WTC11 (cell line): ENCODE data around the gene CMC2. TPM values are rescaled to one million over a fixed set of nuclear protein-coding genes. Genes with fewer than 3 reads are reported as not detected.

Experiments used
- ATAC-seq: fragments of 200-7000 bp; cut with Tn5 transposase; 2 replicates; pipeline ENCODE4 v1.10.0; 2021; ENCODE audit warnings: mild to moderate bottlenecking, moderate library complexity
- CTCF ChIA-PET: fragments of 300-600 bp; sonication (Branson Sonifier 250); formaldehyde crosslinking; loops from one replicate; lab custom pipeline; 2021; ENCODE audit warnings: antibody characterized with exemption; lab: Charles Lee
- POLR2A ChIA-PET: fragments of 350-600 bp; sonication (Branson Sonifier 250); formaldehyde crosslinking; loops from one replicate; lab custom pipeline; 2021; ENCODE audit warnings: antibody characterized with exemption; lab: Charles Lee
- DNase-seq: peaks from one replicate; pipeline ENCODE4 v3.0.0; 2021; ENCODE audit warnings: low spot score
- H3K27ac Mint-ChIP-seq: 2 replicates; pipeline ENCODE4 v1.8.0; 2021; ENCODE audit warnings: mixed read lengths
- H3K27me3 Mint-ChIP-seq: 2 replicates; pipeline ENCODE4 v1.8.0; 2021; ENCODE audit warnings: low read depth, mild to moderate bottlenecking, moderate library complexity, mixed read lengths
- H3K36me3 Mint-ChIP-seq: 2 replicates; pipeline ENCODE4 v1.8.0; 2021; ENCODE audit warnings: mixed read lengths
- H3K4me1 Mint-ChIP-seq: 2 replicates; pipeline ENCODE4 v1.8.0; 2022; ENCODE audit warnings: mixed read lengths
- H3K4me3 Mint-ChIP-seq: 2 replicates; pipeline ENCODE4 v1.8.0; 2021; ENCODE audit warnings: mild to moderate bottlenecking, moderate library complexity, mixed read lengths
- H3K9me3 Mint-ChIP-seq: 2 replicates; pipeline ENCODE4 v1.8.0; 2021; ENCODE audit warnings: mixed read lengths
- ARID4B ChIP-seq: sonication (generic); formaldehyde crosslinking; IDR thresholded peaks from 2 replicates; pipeline ENCODE4 v1.8.0; 2023; ENCODE audit warnings: missing genetic modification reagents, mild to moderate bottlenecking, borderline replicate concordance
- ATF1 ChIP-seq: sonication (generic); formaldehyde crosslinking; IDR thresholded peaks from 2 replicates; pipeline ENCODE4 v1.8.1; 2023; ENCODE audit warnings: mild to moderate bottlenecking, moderate library complexity, missing genetic modification reagents
- ATF2 ChIP-seq: sonication (generic); formaldehyde crosslinking; IDR thresholded peaks from 2 replicates; pipeline ENCODE4 v1.8.1; 2022; ENCODE audit warnings: low read depth, missing genetic modification reagents, borderline replicate concordance
- ATF3 ChIP-seq: sonication (generic); formaldehyde crosslinking; conservative IDR thresholded peaks from 2 replicates; pipeline ENCODE4 v1.8.1; 2022; ENCODE audit warnings: mild to moderate bottlenecking, missing genetic modification reagents
- CREM ChIP-seq: sonication (generic); formaldehyde crosslinking; IDR thresholded peaks from 2 replicates; pipeline ENCODE4 v1.8.1; 2022; ENCODE audit warnings: mild to moderate bottlenecking, missing genetic modification reagents, moderate library complexity
- E2F1 ChIP-seq: sonication (generic); formaldehyde crosslinking; IDR thresholded peaks from 2 replicates; pipeline ENCODE4 v1.8.0; 2022; ENCODE audit warnings: mild to moderate bottlenecking, missing genetic modification reagents
- GABPB1 ChIP-seq: sonication (generic); formaldehyde crosslinking; IDR thresholded peaks from 2 replicates; pipeline ENCODE4 v1.8.1; 2023; ENCODE audit warnings: mild to moderate bottlenecking, missing genetic modification reagents
- JUN ChIP-seq: sonication (generic); formaldehyde crosslinking; IDR thresholded peaks from 2 replicates; pipeline ENCODE4 v1.8.0; 2023; ENCODE audit warnings: mild to moderate bottlenecking, missing genetic modification reagents
- KAT7 ChIP-seq: sonication (generic); formaldehyde crosslinking; IDR thresholded peaks from 2 replicates; pipeline ENCODE4 v1.8.1; 2023; ENCODE audit warnings: missing genetic modification reagents, mild to moderate bottlenecking, borderline replicate concordance
- NFATC4 ChIP-seq: fragments of 250-450 bp; sonication (Bioruptor Pico); IDR thresholded peaks from 2 replicates; pipeline ENCODE4 v1.9.0; 2021; ENCODE audit warnings: mild to moderate bottlenecking
- NFE2L1 ChIP-seq: sonication (generic); formaldehyde crosslinking; IDR thresholded peaks from 2 replicates; pipeline ENCODE4 v1.8.1; 2023; ENCODE audit warnings: missing genetic modification reagents
- PRRX2 ChIP-seq: fragments of 250-450 bp; sonication (Bioruptor Pico); IDR thresholded peaks from 2 replicates; pipeline ENCODE4 v1.8.0; 2021; ENCODE audit warnings: mild to moderate bottlenecking
- RORB ChIP-seq: fragments of 250-450 bp; sonication (Bioruptor Pico); IDR thresholded peaks from 2 replicates; pipeline ENCODE4 v1.9.0; 2021; ENCODE audit warnings: mild to moderate bottlenecking
- TEAD1 ChIP-seq: sonication (generic); formaldehyde crosslinking; IDR thresholded peaks from 2 replicates; pipeline ENCODE4 v1.8.0; 2022; ENCODE audit warnings: mild to moderate bottlenecking, missing genetic modification reagents
- USF2 ChIP-seq: sonication (generic); formaldehyde crosslinking; IDR thresholded peaks from 2 replicates; pipeline ENCODE4 v1.8.1; 2023; ENCODE audit warnings: mild to moderate bottlenecking, missing genetic modification reagents, moderate library complexity
- ZNF232 ChIP-seq: sonication (generic); formaldehyde crosslinking; IDR thresholded peaks from 2 replicates; pipeline ENCODE4 v1.8.0; 2022; ENCODE audit warnings: mild to moderate bottlenecking, missing genetic modification reagents
- ZNF263 ChIP-seq: sonication (generic); formaldehyde crosslinking; IDR thresholded peaks from 2 replicates; pipeline ENCODE4 v1.8.1; 2022; ENCODE audit warnings: low read depth, mild to moderate bottlenecking, moderate library complexity, missing genetic modification reagents
- ZNF281 ChIP-seq: sonication (generic); formaldehyde crosslinking; IDR thresholded peaks from 2 replicates; pipeline ENCODE4 v1.8.0; 2023; ENCODE audit warnings: mild to moderate bottlenecking, missing genetic modification reagents
- ZNF423 ChIP-seq: fragments of 250-450 bp; sonication (Bioruptor Pico); IDR thresholded peaks from 2 replicates; pipeline ENCODE4 v2.1.2; 2022; ENCODE audit warnings: mild to moderate bottlenecking, moderate library complexity
- ZNF671 ChIP-seq: fragments of 250-450 bp; sonication (Bioruptor Pico); IDR thresholded peaks from 2 replicates; pipeline ENCODE4 v1.8.0; 2021; ENCODE audit warnings: mild to moderate bottlenecking
- total RNA-seq: library from RNA; stranded (reverse); gene quantifications from 3 replicates; pipeline ENCODE4 v1.2.3, GENCODE V29; 2021

The CMC2 gene
- total RNA-seq, 1 experiment from 2014 or later, result 78.9 TPM

GRCh38 chr16:81029930-81030604 lies 23.4 kb upstream of the CMC2 start (continued):
- TF ChIP-seq KAT7 (CRISPR knock-in tag) (no peak), E2F1 (no peak), ZNF263 (CRISPR knock-in tag) (no peak), ATF1 (CRISPR knock-in tag) (no peak), ARID4B (no peak), ATF3 (CRISPR knock-in tag) (no peak), CREM (CRISPR knock-in tag) (no peak)
- TF ChIP-seq, all 79 proteins: peak for 0

GRCh38 chr16:81026429-81026828 lies 19.7 kb upstream of the CMC2 start:
- no peak overlapping the region for H3K27ac Mint-ChIP-seq
- POLR2A ChIA-PET, result no interaction called here
- H3K4me3 Mint-ChIP-seq, result no peak overlapping the region

More at GRCh38 chr16:81026429-81026828, 19.7 kb upstream of the CMC2 start:
- H3K9me3 Mint-ChIP-seq, result no peaks in the 10 kb centered on the region
- CTCF ChIA-PET, result interaction anchor here (0.8 kb wide), 1 partner anchor 9 kb away, joined by 3 read pairs; the partner anchor contains the start of gene ATMIN
- DNase-seq (no peak), ATAC-seq (no peak)
- no peaks in the 10 kb centered on the region for H3K27me3 Mint-ChIP-seq
- TF ChIP-seq ATF2 (CRISPR knock-in tag) (no peak), ZNF671 (CRISPR knock-in tag) (no peak), CREM (CRISPR knock-in tag) (no peak), RORB (CRISPR knock-in tag) (no peak), GABPB1 (no peak), PRRX2 (CRISPR knock-in tag) (no peak), NFATC4 (CRISPR knock-in tag) (no peak), TEAD1 (CRISPR knock-in tag) (no peak), USF2 (CRISPR knock-in tag) (no peak), ZNF281 (CRISPR knock-in tag) (no peak), ZNF423 (CRISPR knock-in tag) (no peak), ZNF232 (CRISPR knock-in tag) (no peak), NFE2L1 (no peak), JUN (CRISPR knock-in tag) (no peak)
- H3K4me1 Mint-ChIP-seq, result no peaks in the 10 kb centered on the region
- H3K36me3 Mint-ChIP-seq, result peaks cover 62% of the 10 kb centered on the region
